ENCODE results near the gene ARHGAP25.

ARHGAP25 gene

DNA sequence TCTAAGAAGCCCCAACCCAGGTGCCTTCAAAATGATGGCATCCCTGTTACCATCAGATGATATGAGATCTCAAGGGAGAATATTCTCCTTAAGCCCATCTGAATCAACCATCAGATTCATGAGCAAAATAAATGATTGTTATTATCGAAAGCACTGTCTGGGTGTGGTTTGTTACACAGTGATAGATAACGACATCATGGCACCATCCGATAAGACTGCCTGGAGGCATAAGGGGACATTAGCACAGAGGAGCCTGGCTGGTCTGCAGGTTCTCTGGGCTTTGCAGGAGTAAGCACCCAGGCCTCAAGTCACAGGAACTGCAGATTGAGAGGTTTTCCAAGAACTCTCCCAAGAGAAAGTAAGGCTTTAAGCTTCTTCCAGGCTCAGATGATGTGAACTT lies 120.9 kb downstream of the ARHGAP25 start:
- no peak overlapping the region for H3K4me3 ChIP-seq (ENCODE audit: low read depth, low read length)

GRCh38 chr2:68857202-68857845 lies 122.7 kb downstream of the ARHGAP25 start:
- no peak overlapping the region for H3K4me3 ChIP-seq (ENCODE audit: low read depth, low read length)

DNA sequence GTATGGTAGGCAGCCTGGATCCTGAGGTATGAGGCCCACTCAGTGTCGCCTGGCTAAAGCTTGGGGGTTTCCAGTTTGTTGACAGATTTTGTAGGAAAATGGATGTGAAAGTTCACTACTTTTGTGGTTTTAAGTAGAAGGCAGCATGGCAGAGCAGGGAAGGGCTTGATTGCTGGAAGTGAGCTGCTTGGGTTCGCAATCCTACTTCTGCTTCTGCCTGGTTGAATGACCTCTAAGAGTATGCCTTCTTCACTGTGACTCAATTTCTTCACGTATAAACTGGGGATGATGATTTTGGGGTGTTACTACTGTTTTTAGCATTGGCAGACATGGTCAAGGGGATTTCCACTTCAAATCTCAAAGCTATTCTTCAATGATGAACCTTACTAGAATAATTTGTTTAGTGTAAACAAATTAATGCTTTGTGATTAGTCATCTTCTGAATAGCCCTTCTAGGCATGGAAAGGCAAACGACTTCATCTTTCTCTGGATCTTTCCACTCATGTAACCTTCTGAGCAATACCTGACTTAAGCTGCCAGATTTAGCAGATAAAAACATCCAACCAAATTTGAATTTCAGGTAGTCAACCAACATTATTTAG lies 123.3 kb downstream of the ARHGAP25 start:
- no peak overlapping the region for H3K4me3 ChIP-seq (ENCODE audit: low read depth, low read length)

DNA sequence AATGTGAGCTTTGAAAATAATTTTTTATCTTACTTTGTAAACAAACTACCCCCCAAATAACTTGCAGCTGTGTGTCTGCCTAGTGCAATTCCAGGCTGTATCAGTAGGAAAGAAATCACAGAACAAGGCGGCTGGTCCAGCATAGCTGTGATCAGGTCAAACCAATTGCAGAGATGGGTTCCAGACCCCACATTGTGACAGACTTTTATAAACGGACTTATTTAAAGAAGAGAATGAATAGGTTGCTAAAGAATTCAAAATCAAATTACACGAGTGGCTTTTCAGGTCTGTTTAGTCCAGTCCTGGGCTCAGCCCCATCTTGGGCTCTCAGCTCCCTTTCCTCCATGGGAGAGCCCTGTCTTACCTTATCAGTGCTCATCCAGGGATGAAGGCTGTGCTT lies 125.5 kb downstream of the ARHGAP25 start:
- no peak overlapping the region for H3K4me3 ChIP-seq (ENCODE audit: low read depth, low read length)

DNA sequence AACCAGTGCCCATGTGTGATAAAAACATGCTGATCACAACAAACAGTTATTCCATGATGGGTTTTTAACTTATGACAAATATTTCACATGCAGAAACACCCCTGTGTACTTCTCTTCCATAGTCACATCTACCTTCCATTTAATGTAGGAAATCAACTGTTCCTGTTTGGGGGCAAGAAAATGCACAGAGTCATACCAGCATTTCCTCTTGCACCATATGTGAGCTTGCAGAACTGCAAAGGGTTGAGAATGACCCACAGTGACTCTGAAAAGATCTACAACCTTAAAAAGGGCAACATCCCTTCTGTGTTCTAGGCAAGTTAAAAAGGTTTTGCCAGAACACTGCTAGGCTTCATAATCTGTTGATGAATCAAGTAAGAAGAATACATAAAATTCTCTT lies 126.7 kb downstream of the ARHGAP25 start:
- no peak overlapping the region for H3K4me3 ChIP-seq (ENCODE audit: low read depth, low read length)

DNA sequence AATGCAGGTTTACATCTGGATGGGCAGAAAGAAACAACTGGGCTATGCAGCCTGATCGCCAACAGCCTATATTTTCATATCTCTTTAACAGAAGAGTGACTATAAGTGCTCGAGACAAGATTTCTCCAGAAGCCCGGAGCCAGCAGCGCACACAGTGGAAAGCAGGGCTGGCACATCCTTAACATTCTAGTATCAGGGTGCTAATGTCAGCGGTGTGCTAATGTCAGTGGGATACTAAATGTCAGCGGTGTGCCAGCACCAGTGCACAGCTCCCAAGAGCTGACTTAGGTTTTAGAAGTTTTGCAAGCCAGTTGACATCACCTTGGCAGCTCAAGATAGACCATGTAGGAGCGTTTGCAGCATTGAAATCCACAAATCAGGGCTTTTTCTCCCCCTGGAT lies 128.3 kb downstream of the ARHGAP25 start:
- H3K4me3 ChIP-seq (ENCODE audit: low read depth, low read length) = no peak overlapping the region

GRCh38 chr2:68863996-68864395 lies 129.4 kb downstream of the ARHGAP25 start:
- no peak overlapping the region for H3K4me3 ChIP-seq (ENCODE audit: low read depth, low read length)

DNA sequence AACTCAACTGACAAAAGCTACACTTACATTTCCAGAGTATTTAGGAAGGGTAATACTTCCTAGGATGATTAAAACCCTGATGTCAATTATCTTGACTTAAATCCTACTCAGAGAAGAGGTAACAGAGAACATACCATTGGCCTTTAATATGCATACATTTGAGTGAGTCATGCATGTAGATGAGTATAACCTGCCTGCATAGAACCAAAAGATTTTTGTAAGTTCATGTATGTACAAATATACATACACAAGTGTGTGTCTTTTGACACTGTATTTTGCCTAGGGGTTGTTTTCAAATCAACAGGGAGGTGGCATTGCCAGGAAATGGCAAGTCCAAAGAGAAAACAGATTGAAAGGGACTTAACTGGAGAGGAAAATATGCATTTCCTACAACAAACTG lies 130.5 kb downstream of the ARHGAP25 start:
- H3K4me3 ChIP-seq (ENCODE audit: low read depth, low read length) = no peak overlapping the region

- H3K4me3 ChIP-seq (ENCODE audit: low read depth, low read length) = no peak overlapping the region
Observed at GRCh38 chr2:68870215-68870614, 135.6 kb downstream of the ARHGAP25 start.

GRCh38 chr2:68871159-68871764 lies 136.7 kb downstream of the ARHGAP25 start, which contains the start of gene BMP10:
Gene BMP10, minus strand, starts transcription at chr2:68871397. Its CDS starts 39 bp downstream, at chr2:68871358.
- H3K4me3 ChIP-seq (ENCODE audit: low read depth, low read length) = no peak within 1 kb of the TSS
